ENCODE results near the gene LYRM2. TPM values are rescaled to one million over a fixed set of nuclear protein-coding genes. Genes with fewer than 3 reads are reported as not detected.

LYRM2 gene
- total and polyA plus RNA-seq, 5 donors from 2014 or later = 21.8 to 81.4 (median 65.5) TPM

GRCh38 chr6:89661559-89661958 is 23.0 kb upstream of the LYRM2 start:
- no peaks in the 10 kb centered on the region for H3K9me3 Mint-ChIP-seq
- no peaks in the 10 kb centered on the region for H3K27me3 Mint-ChIP-seq
- no peak for DNase-seq
- no peaks in the 10 kb centered on the region for H3K9me3 ChIP-seq (ENCODE audit: control insufficient read depth in 2 of 2, low read length in 2 of 2)
- no peaks in the 10 kb centered on the region for H3K27me3 ChIP-seq (ENCODE audit: control insufficient read depth, insufficient read depth, low read length)
- peaks cover 82% of the 10 kb centered on the region for H3K36me3 ChIP-seq (ENCODE audit: control insufficient read depth, insufficient read depth, low read length)
- no peak overlapping the region for H3K4me3 Mint-ChIP-seq
- no peaks in the 10 kb centered on the region for H3K4me1 ChIP-seq (ENCODE audit: control insufficient read depth, insufficient read depth, low read length, poor library complexity, severe bottlenecking)
- H3K27ac Mint-ChIP-seq = no peak overlapping the region
- H3K36me3 Mint-ChIP-seq = peaks cover 62% of the 10 kb centered on the region
- ATAC-seq (ENCODE audit: low read depth in 2 of 2) = no peak
- H3K4me3 ChIP-seq (ENCODE audit: low read depth, low read length) = no peak overlapping the region
- H3K27ac ChIP-seq (ENCODE audit: insufficient read depth, low read length, poor library complexity, severe bottlenecking) = no peak overlapping the region
- peaks cover 0 to 9% (median 0%) of the 10 kb centered on the region in 4 donors for H3K4me1 Mint-ChIP-seq

DNA sequence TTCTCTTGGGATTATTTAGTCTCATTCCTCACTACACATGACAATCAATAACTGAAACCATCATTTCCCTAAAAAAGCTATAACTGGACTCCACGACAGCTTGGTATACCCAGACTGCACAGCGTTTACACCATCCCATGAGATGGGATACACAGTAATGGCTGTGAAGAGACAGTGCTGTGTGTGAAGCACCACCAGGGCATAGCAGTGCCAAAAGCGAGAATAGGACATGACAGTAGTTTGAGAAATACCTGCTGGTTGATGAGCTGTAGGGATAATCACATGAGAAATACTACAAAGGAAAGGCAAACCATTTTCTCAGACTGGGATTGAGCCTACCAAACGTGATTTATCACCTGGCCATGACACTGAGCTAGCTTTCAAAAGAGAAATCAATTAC is 22.4 kb upstream of the LYRM2 start:
- Histone ChIP-seq H3K9me3 (ENCODE audit: control insufficient read depth in 2 of 2, low read length in 2 of 2) (no peaks in the 10 kb centered on the region), H3K36me3 (ENCODE audit: control insufficient read depth, insufficient read depth, low read length) (peaks cover 85% of the 10 kb centered on the region), H3K27ac (ENCODE audit: insufficient read depth, low read length, poor library complexity, severe bottlenecking) (no peak overlapping the region), H3K27me3 (ENCODE audit: control insufficient read depth, insufficient read depth, low read length) (no peaks in the 10 kb centered on the region), H3K4me3 (ENCODE audit: low read depth, low read length) (no peak overlapping the region), H3K4me1 (ENCODE audit: control insufficient read depth, insufficient read depth, low read length, poor library complexity, severe bottlenecking) (no peaks in the 10 kb centered on the region)
- H3K27ac Mint-ChIP-seq = no peak overlapping the region
- no peaks in the 10 kb centered on the region for H3K27me3 Mint-ChIP-seq
- peaks cover 60% of the 10 kb centered on the region for H3K36me3 Mint-ChIP-seq
- DNase-seq (no peak), ATAC-seq (ENCODE audit: low read depth in 2 of 2) (no peak)
- peaks cover 0 to 9% (median 0%) of the 10 kb centered on the region in 4 donors for H3K4me1 Mint-ChIP-seq
- no peak overlapping the region for H3K4me3 Mint-ChIP-seq
- no peaks in the 10 kb centered on the region for H3K9me3 Mint-ChIP-seq

DNA sequence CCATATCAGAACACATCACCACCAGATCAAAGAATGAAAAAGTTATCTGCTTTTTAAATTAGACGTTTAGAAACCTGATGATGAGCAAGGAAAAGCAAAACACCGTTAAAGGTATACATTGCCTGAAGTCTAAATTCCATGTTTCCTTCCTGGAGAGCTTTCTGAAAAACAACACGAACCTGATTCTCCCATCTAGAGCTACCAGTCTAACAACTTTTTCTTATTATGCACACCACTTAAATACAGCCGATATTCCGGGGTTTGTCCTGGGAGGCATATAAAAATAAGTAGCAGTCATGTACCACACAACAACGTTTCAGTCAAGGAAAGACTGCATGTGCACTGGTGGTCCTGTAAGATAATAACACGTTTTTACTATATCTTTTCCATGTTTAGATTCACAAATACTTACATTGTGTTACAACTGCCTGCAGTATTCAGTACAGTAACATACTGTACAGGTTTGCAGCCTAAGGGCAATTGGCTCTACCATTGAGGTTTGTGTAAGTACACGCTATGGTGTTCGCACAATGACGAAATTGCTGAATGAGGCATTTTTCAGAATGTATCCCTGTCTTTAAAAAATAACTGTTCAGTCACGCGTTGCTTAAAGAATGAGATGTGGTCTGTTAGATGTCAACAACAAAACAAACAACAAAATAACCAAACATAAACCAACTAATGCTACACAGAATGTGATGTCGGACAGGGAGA is 19.1 kb upstream of the LYRM2 start:
- no peak overlapping the region for H3K4me3 Mint-ChIP-seq
- H3K9me3 Mint-ChIP-seq = no peaks in the 10 kb centered on the region
- peaks cover 50% of the 10 kb centered on the region for H3K36me3 Mint-ChIP-seq
- H3K27me3 Mint-ChIP-seq = no peaks in the 10 kb centered on the region
- no peak overlapping the region for H3K27ac ChIP-seq (ENCODE audit: insufficient read depth, low read length, poor library complexity, severe bottlenecking)
- H3K27me3 ChIP-seq (ENCODE audit: control insufficient read depth, insufficient read depth, low read length) = no peaks in the 10 kb centered on the region
- no peaks in the 10 kb centered on the region for H3K4me1 ChIP-seq (ENCODE audit: control insufficient read depth, insufficient read depth, low read length, poor library complexity, severe bottlenecking)
- H3K4me3 ChIP-seq (ENCODE audit: low read depth, low read length) = no peak overlapping the region
- ATAC-seq (ENCODE audit: low read depth in 2 of 2) (no peak), DNase-seq (no peak)
- peaks cover 0 to 5% (median 0%) of the 10 kb centered on the region in 4 donors for H3K4me1 Mint-ChIP-seq
- H3K9me3 ChIP-seq (ENCODE audit: control insufficient read depth in 2 of 2, low read length in 2 of 2) = no peaks in the 10 kb centered on the region
- peaks cover 95% of the 10 kb centered on the region for H3K36me3 ChIP-seq (ENCODE audit: control insufficient read depth, insufficient read depth, low read length)
- no peak overlapping the region for H3K27ac Mint-ChIP-seq

- Mint-ChIP-seq H3K27me3 (no peaks in the 10 kb centered on the region), H3K36me3 (peaks cover 41% of the 10 kb centered on the region), H3K4me1 (peaks cover 0 to 7% (median 0%) of the 10 kb centered on the region in 4 donors), H3K9me3 (no peaks in the 10 kb centered on the region), H3K27ac (no peak overlapping the region), H3K4me3 (no peak overlapping the region)
- no peak overlapping the region for H3K4me3 ChIP-seq (ENCODE audit: low read depth, low read length)
- no peaks in the 10 kb centered on the region for H3K4me1 ChIP-seq (ENCODE audit: control insufficient read depth, insufficient read depth, low read length, poor library complexity, severe bottlenecking)
- ATAC-seq (ENCODE audit: low read depth in 2 of 2) = no peak
- no peaks in the 10 kb centered on the region for H3K27me3 ChIP-seq (ENCODE audit: control insufficient read depth, insufficient read depth, low read length)
- H3K36me3 ChIP-seq (ENCODE audit: control insufficient read depth, insufficient read depth, low read length) = peaks cover 88% of the 10 kb centered on the region
- no peak for DNase-seq
- H3K27ac ChIP-seq (ENCODE audit: insufficient read depth, low read length, poor library complexity, severe bottlenecking) = no peak overlapping the region
- H3K9me3 ChIP-seq (ENCODE audit: control insufficient read depth in 2 of 2, low read length in 2 of 2) = no peaks in the 10 kb centered on the region
Measured at GRCh38 chr6:89655122-89655521, 16.6 kb upstream of the LYRM2 start.

- Histone ChIP-seq H3K4me1 (ENCODE audit: control insufficient read depth, insufficient read depth, low read length, poor library complexity, severe bottlenecking) (no peaks in the 10 kb centered on the region), H3K27ac (ENCODE audit: insufficient read depth, low read length, poor library complexity, severe bottlenecking) (no peak overlapping the region), H3K27me3 (ENCODE audit: control insufficient read depth, insufficient read depth, low read length) (no peaks in the 10 kb centered on the region), H3K4me3 (ENCODE audit: low read depth, low read length) (no peak overlapping the region), H3K9me3 (ENCODE audit: control insufficient read depth in 2 of 2, low read length in 2 of 2) (no peaks in the 10 kb centered on the region), H3K36me3 (ENCODE audit: control insufficient read depth, insufficient read depth, low read length) (peaks cover 79% of the 10 kb centered on the region)
- Mint-ChIP-seq H3K36me3 (peaks cover 34% of the 10 kb centered on the region), H3K9me3 (no peaks in the 10 kb centered on the region), H3K4me3 (no peak overlapping the region), H3K27ac (no peak overlapping the region), H3K27me3 (no peaks in the 10 kb centered on the region), H3K4me1 (peaks cover 0 to 6% (median 0%) of the 10 kb centered on the region in 4 donors)
- ATAC-seq (ENCODE audit: low read depth in 2 of 2) = no peak
- no peak for DNase-seq
Measured at GRCh38 chr6:89650579-89650978, 12.0 kb upstream of the LYRM2 start.

DNA sequence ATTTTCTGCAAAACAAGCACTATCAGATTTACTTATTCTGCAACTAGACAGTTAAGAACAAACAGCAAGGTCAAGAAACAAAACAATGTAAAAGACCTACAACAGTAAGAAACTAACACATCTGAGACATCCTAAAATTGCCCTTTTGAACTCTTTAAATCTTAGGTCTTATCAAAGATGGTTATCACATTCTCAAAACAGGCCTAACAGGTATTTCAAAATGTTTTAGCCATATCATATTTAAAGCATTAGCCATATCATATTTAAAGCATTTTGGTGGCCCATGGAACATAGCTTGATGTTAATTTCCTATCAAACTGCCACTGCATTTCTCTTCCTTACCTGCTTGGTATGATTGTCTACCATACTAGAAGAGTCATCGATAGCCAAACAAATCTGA is 11.1 kb upstream of the LYRM2 start:
- H3K4me3 Mint-ChIP-seq = no peak overlapping the region
- peaks cover 78% of the 10 kb centered on the region for H3K36me3 ChIP-seq (ENCODE audit: control insufficient read depth, insufficient read depth, low read length)
- ATAC-seq (ENCODE audit: low read depth in 2 of 2) = no peak

DNA sequence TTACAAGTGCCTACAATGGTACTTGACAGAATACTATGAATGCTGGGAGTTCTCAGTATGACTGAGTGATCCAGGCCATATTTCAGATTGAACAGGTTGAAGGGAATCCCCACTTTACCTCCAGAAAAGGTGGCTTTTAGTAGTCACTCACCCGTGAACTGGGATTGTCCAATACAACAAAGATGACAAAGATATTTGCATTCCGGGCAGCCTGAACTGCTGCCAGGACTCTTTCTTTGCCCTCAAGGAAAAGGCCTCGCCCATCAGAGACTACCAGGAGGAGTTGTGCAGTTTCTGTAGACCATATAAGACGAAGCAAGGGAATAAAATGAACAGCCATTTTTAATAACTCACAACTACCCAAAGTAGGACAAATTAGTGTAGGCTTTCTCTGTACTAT is 6.3 kb upstream of the LYRM2 start:
- Mint-ChIP-seq H3K4me3 (no peak overlapping the region), H3K9me3 (no peaks in the 10 kb centered on the region), H3K27me3 (no peaks in the 10 kb centered on the region), H3K4me1 (peaks cover 3 to 11% (median 5%) of the 10 kb centered on the region in 4 donors), H3K27ac (no peak overlapping the region), H3K36me3 (peaks cover 35% of the 10 kb centered on the region)
- Histone ChIP-seq H3K4me1 (ENCODE audit: control insufficient read depth, insufficient read depth, low read length, poor library complexity, severe bottlenecking) (no peaks in the 10 kb centered on the region), H3K4me3 (ENCODE audit: low read depth, low read length) (no peak overlapping the region), H3K9me3 (ENCODE audit: control insufficient read depth in 2 of 2, low read length in 2 of 2) (no peaks in the 10 kb centered on the region), H3K36me3 (ENCODE audit: control insufficient read depth, insufficient read depth, low read length) (peaks cover 59% of the 10 kb centered on the region), H3K27me3 (ENCODE audit: control insufficient read depth, insufficient read depth, low read length) (no peaks in the 10 kb centered on the region), H3K27ac (ENCODE audit: insufficient read depth, low read length, poor library complexity, severe bottlenecking) (no peak overlapping the region)
- ATAC-seq (ENCODE audit: low read depth in 2 of 2) (no peak), DNase-seq (no peak)

More for the DNA sequence above, 11.1 kb upstream of the LYRM2 start:
- DNase-seq = no peak
- H3K4me1 ChIP-seq (ENCODE audit: control insufficient read depth, insufficient read depth, low read length, poor library complexity, severe bottlenecking) = no peaks in the 10 kb centered on the region
- H3K9me3 ChIP-seq (ENCODE audit: control insufficient read depth in 2 of 2, low read length in 2 of 2) = no peaks in the 10 kb centered on the region
- Mint-ChIP-seq H3K36me3 (peaks cover 32% of the 10 kb centered on the region), H3K27me3 (no peaks in the 10 kb centered on the region), H3K27ac (no peak overlapping the region), H3K9me3 (no peaks in the 10 kb centered on the region), H3K4me1 (peaks cover 0 to 8% (median 1%) of the 10 kb centered on the region in 4 donors)
- no peaks in the 10 kb centered on the region for H3K27me3 ChIP-seq (ENCODE audit: control insufficient read depth, insufficient read depth, low read length)
- no peak overlapping the region for H3K4me3 ChIP-seq (ENCODE audit: low read depth, low read length)
- no peak overlapping the region for H3K27ac ChIP-seq (ENCODE audit: insufficient read depth, low read length, poor library complexity, severe bottlenecking)

DNA sequence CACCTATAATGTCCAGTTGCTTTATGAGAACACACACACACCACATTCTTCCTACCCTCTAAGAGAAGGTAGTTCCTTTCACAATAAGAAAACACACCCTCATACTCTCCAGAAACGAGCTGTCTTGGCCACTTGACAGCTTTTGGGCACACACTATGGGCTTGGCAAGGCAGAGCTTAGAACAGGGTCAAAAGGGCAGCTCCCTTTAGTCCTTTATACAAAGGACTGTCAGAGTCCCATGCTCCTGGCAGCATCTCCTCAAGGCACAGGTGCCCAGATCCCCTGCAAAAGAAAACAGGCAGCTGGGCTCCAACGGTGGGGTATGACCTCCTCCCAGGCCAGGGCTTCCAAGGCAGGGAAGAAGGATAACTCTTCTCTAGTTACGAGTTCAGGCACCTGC is 4.9 kb upstream of the LYRM2 start:
- Histone ChIP-seq H3K4me3 (ENCODE audit: low read depth, low read length) (no peak overlapping the region), H3K9me3 (ENCODE audit: control insufficient read depth in 2 of 2, low read length in 2 of 2) (no peaks in the 10 kb centered on the region), H3K4me1 (ENCODE audit: control insufficient read depth, insufficient read depth, low read length, poor library complexity, severe bottlenecking) (peaks cover 11% of the 10 kb centered on the region), H3K27ac (ENCODE audit: insufficient read depth, low read length, poor library complexity, severe bottlenecking) (no peak overlapping the region), H3K27me3 (ENCODE audit: control insufficient read depth, insufficient read depth, low read length) (no peaks in the 10 kb centered on the region), H3K36me3 (ENCODE audit: control insufficient read depth, insufficient read depth, low read length) (peaks cover 52% of the 10 kb centered on the region)
- Mint-ChIP-seq H3K9me3 (no peaks in the 10 kb centered on the region), H3K4me1 (peaks cover 9 to 23% (median 18%) of the 10 kb centered on the region in 4 donors), H3K36me3 (peaks cover 34% of the 10 kb centered on the region), H3K4me3 (no peak overlapping the region), H3K27ac (no peak overlapping the region), H3K27me3 (no peaks in the 10 kb centered on the region)
- ATAC-seq (ENCODE audit: low read depth in 2 of 2) (no peak), DNase-seq (no peak)

All from CD4-positive, CD25-positive, alpha-beta regulatory T cell (primary cell).